ENCODE data around the gene FAM117A. TPM values are rescaled to one million over a fixed set of nuclear protein-coding genes. Genes with fewer than 3 reads are reported as not detected.

The FAM117A gene
- total and polyA plus RNA-seq, 2 of the 4 experiments (the other 2 are of a cell fraction) = 0.72 to 3.4 TPM

Other genes starting within 250 kb of the FAM117A start
- 0.18 and 0.28 TPM in 2 replicates for gene NXPH3, start 188.3 kb downstream of the FAM117A start, total RNA-seq (2012; rRNA removed)
- gene NXPH3, start 188.3 kb downstream of the FAM117A start, polyA plus RNA-seq (2012; rRNA removed) = 0.20 and 0.31 TPM in 2 replicates
- gene SPOP, start 86.0 kb downstream of the FAM117A start, total RNA-seq (2012; rRNA removed) = 47.5 and 56.9 TPM in 2 replicates
- 24.9 and 32.0 TPM in 2 replicates for gene SPOP, start 86.0 kb downstream of the FAM117A start, polyA plus RNA-seq (2012; rRNA removed)
- 66.9 and 86.2 TPM in 2 replicates for gene SLC35B1, start 56.2 kb downstream of the FAM117A start, total RNA-seq (2012; rRNA removed)
- gene SLC35B1, start 56.2 kb downstream of the FAM117A start, polyA plus RNA-seq (2012; rRNA removed) = 65.5 and 66.4 TPM in 2 replicates
- gene KAT7, start 24.6 kb upstream of the FAM117A start, total RNA-seq (2012; rRNA removed) = 20.6 and 21.9 TPM in 2 replicates
- 15.6 and 16.9 TPM in 2 replicates for gene KAT7, start 24.6 kb upstream of the FAM117A start, polyA plus RNA-seq (2012; rRNA removed)
- not detected in 2 replicates for gene TAC4, start 83.9 kb upstream of the FAM117A start, total RNA-seq (2012; rRNA removed)
- gene TAC4, start 83.9 kb upstream of the FAM117A start, polyA plus RNA-seq (2012; rRNA removed) = not detected in 2 replicates
- not detected in 2 replicates for gene DLX4, start 205.1 kb upstream of the FAM117A start, total RNA-seq (2012; rRNA removed)
- gene DLX4, start 205.1 kb upstream of the FAM117A start, polyA plus RNA-seq (2012; rRNA removed) = not detected in 2 replicates
- not detected in 2 replicates for gene DLX3, start 231.1 kb upstream of the FAM117A start, total RNA-seq (2012; rRNA removed)
- not detected in 2 replicates for gene DLX3, start 231.1 kb upstream of the FAM117A start, polyA plus RNA-seq (2012; rRNA removed)